Endodermal cell (in vitro differentiated cells): ENCODE measurements around the gene EEF1G. TPM values are rescaled to one million over a fixed set of nuclear protein-coding genes. Genes with fewer than 3 reads are reported as not detected.
A peak's percentile ranks its signal among the peaks of the same experiment; 100 is the strongest.
"Not testable (repeated sequence)": the region's sequence is repeated elsewhere in the genome, so short reads cannot be mapped to it uniquely, and the experiment has no call there.

Source experiments
- DNase-seq: peaks from one replicate; pipeline ENCODE4 v3.0.0-alpha.2; 2017
- H3K27ac ChIP-seq: 2 replicates; pipeline ENCODE4 v1.5.1; 2013; ENCODE audit warnings: mild to moderate bottlenecking, low read depth, low read length, moderate library complexity
- H3K27me3 ChIP-seq: 2 replicates; pipeline ENCODE4 v1.6.1; 2013; ENCODE audit warnings: mild to moderate bottlenecking, low read length, moderate library complexity; ENCODE audit not compliant: insufficient read depth, control insufficient read depth, poor library complexity, severe bottlenecking
- H3K36me3 ChIP-seq: 2 replicates; pipeline ENCODE4 v1.7.0; 2013; ENCODE audit warnings: mild to moderate bottlenecking, low read length, moderate library complexity; ENCODE audit not compliant: control insufficient read depth, insufficient read depth
- H3K4me1 ChIP-seq: one replicate; pipeline ENCODE4 v1.7.0; 2013; ENCODE audit warnings: low read length; ENCODE audit not compliant: control insufficient read depth, insufficient read depth
- H3K4me3 ChIP-seq: 2 replicates; pipeline ENCODE4 v1.5.1; 2013; ENCODE audit warnings: mild to moderate bottlenecking, low read length, moderate library complexity
- H3K9ac ChIP-seq: 2 replicates; pipeline ENCODE4 v1.6.1; 2013; ENCODE audit warnings: mild to moderate bottlenecking, low read length, moderate library complexity; ENCODE audit not compliant: poor library complexity, severe bottlenecking; ENCODE audit errors: extremely low read depth
- H3K9me3 ChIP-seq: 2 replicates; pipeline ENCODE4 v1.6.1; 2013; ENCODE audit warnings: mild to moderate bottlenecking, low read length, moderate library complexity; ENCODE audit not compliant: control insufficient read depth
- H3K27ac Mint-ChIP-seq: 2 replicates; pipeline ENCODE4 v1.8.0; 2020; ENCODE audit warnings: mixed read lengths
- H3K27me3 Mint-ChIP-seq: 2 replicates; pipeline ENCODE4 v1.8.0; 2021; ENCODE audit warnings: mild to moderate bottlenecking, mixed read lengths; ENCODE audit not compliant: insufficient read depth
- H3K36me3 Mint-ChIP-seq: 2 replicates; pipeline ENCODE4 v1.8.0; 2020; ENCODE audit warnings: low read depth, mixed read lengths
- H3K4me1 Mint-ChIP-seq: 2 replicates; pipeline ENCODE4 v1.8.0; 2020; ENCODE audit warnings: mixed read lengths
- H3K4me3 Mint-ChIP-seq: 2 replicates; pipeline ENCODE4 v1.8.0; 2020; ENCODE audit warnings: mild to moderate bottlenecking, moderate library complexity, mixed read lengths
- H3K9me3 Mint-ChIP-seq: 2 replicates; pipeline ENCODE4 v1.8.0; 2020; ENCODE audit warnings: mild to moderate bottlenecking, mixed read lengths
- CTCF ChIP-seq: fragments of 200-600 bp; sonication (generic); conservative IDR thresholded peaks from 2 replicates; pipeline ENCODE4 v1.5.0; 2021; ENCODE audit warnings: antibody characterized with exemption, mild to moderate bottlenecking
- WGBS, 2 experiments: methylation state at CpG; one replicate each; pipeline versions ENCODE4 v1.1.5 to v1.1.7; 2013; ENCODE audit warnings: missing lambda C conversion rate in 2 of 2, mixed read lengths in 1 of 2; ENCODE audit not compliant: insufficient coverage in 1 of 2, insufficient read length in 1 of 2; 5-methylcytosine and 5-hydroxymethylcytosine counted together
- total RNA-seq, 2 donors: library from RNA; stranded (reverse); fragmentation: NEBNext Ultra II Directional in 1 of 2; extraction: Animal tissue kit (Norgen Biotek cat#: 25700) in 1 of 2; gene quantifications; 2 replicates in 1 of 2; 3 replicates in 1 of 2; pipeline ENCODE4 v1.2.1, GENCODE V29; 2021

The EEF1G gene
- total RNA-seq, 2 donors from 2014 or later, result 1,705 to 1,818 TPM

- no peaks in the 10 kb centered on the region for H3K9me3 ChIP-seq
- TF ChIP-seq CTCF, result no peak
- H3K27me3 ChIP-seq, result no peaks in the 10 kb centered on the region
- no peaks in the 10 kb centered on the region for H3K4me1 ChIP-seq
- H3K27ac ChIP-seq, result no peak overlapping the region
- H3K4me3 ChIP-seq, result no peak overlapping the region
- no peaks in the 10 kb centered on the region for H3K27me3 Mint-ChIP-seq
- peaks cover 74% of the 10 kb centered on the region for H3K36me3 Mint-ChIP-seq
- 91 to 98% methylated on average over 5 of the region's 5 CpGs for WGBS, 2 experiments
- H3K27ac Mint-ChIP-seq, result no peak overlapping the region
- no peak overlapping the region for H3K9ac ChIP-seq
- no peak for DNase-seq
- peaks cover 76% of the 10 kb centered on the region for H3K36me3 ChIP-seq
- H3K4me3 Mint-ChIP-seq, result no peak overlapping the region
- peaks cover 39% of the 10 kb centered on the region for H3K4me1 Mint-ChIP-seq
- H3K9me3 Mint-ChIP-seq, result no peaks in the 10 kb centered on the region
Measured at GRCh38 chr11:62565100-62565802, 8.4 kb downstream of the EEF1G start.

- Mint-ChIP-seq H3K36me3 (peaks cover 77% of the 10 kb centered on the region), H3K4me3 (peak overlapping the region; percentile 38), H3K27ac (peak overlapping the region; percentile 95), H3K4me1 (peaks cover 49% of the 10 kb centered on the region)
- not testable (repeated sequence) for H3K4me3 ChIP-seq, H3K4me1 ChIP-seq, H3K9me3 ChIP-seq, H3K9me3 Mint-ChIP-seq, H3K27me3 ChIP-seq, H3K27me3 Mint-ChIP-seq
- Histone ChIP-seq H3K36me3 (peaks cover 76% of the 10 kb centered on the region), H3K27ac (peak overlapping the region; percentile 59), H3K9ac (peak overlapping the region; percentile 50)
- DNase-seq, result peak; percentile 83
- WGBS, 2 experiments, result 5 to 45% methylated on average over 3 of the region's 3 CpGs
Measured at GRCh38 chr11:62561677-62562230, 11.9 kb downstream of the EEF1G start.

GRCh38 chr11:62560566-62561103, 13.1 kb downstream of the EEF1G start:
- peak overlapping the region; percentile 38 for H3K4me3 Mint-ChIP-seq

GRCh38 chr11:62559626-62560025, 14.1 kb downstream of the EEF1G start:
- not testable (repeated sequence) for H3K4me3 ChIP-seq, H3K9me3 ChIP-seq, H3K27me3 Mint-ChIP-seq, H3K9me3 Mint-ChIP-seq, H3K27me3 ChIP-seq, H3K9ac ChIP-seq, H3K27ac ChIP-seq, DNase-seq
- Histone ChIP-seq H3K4me1 (peaks cover 21% of the 10 kb centered on the region), H3K36me3 (peaks cover 61% of the 10 kb centered on the region)
- peaks cover 55% of the 10 kb centered on the region for H3K4me1 Mint-ChIP-seq
- H3K4me3 Mint-ChIP-seq, result peak overlapping the region; percentile 38
- peaks cover 60% of the 10 kb centered on the region for H3K36me3 Mint-ChIP-seq
- H3K27ac Mint-ChIP-seq, result peak overlapping the region; percentile 93
- 90 to 98% methylated on average over 5 of the region's 5 CpGs for WGBS, 2 experiments

More at GRCh38 chr11:62560566-62561103, 13.1 kb downstream of the EEF1G start:
- peak overlapping the region; percentile 26 for H3K9ac ChIP-seq
- peak overlapping the region; percentile 39 for H3K27ac ChIP-seq
- Mint-ChIP-seq H3K27ac (peak overlapping the region; percentile 93), H3K9me3 (no peaks in the 10 kb centered on the region), H3K27me3 (no peaks in the 10 kb centered on the region), H3K4me1 (peaks cover 50% of the 10 kb centered on the region), H3K36me3 (peaks cover 66% of the 10 kb centered on the region)
- no peak overlapping the region for H3K4me3 ChIP-seq
- H3K36me3 ChIP-seq, result peaks cover 66% of the 10 kb centered on the region
- no peaks in the 10 kb centered on the region for H3K27me3 ChIP-seq
- peak; percentile 92 for TF ChIP-seq CTCF
- DNase-seq, result peak; percentile 98
- H3K9me3 ChIP-seq, result no peaks in the 10 kb centered on the region
- H3K4me1 ChIP-seq, result peaks cover 14% of the 10 kb centered on the region
- WGBS, 2 experiments, result 59 to 76% methylated on average over 2 of the region's 2 CpGs
